Lung (tissue), 12 donors: ENCODE data around the gene CARD11. TPM values are rescaled to one million over a fixed set of nuclear protein-coding genes. Genes with fewer than 3 reads are reported as not detected.

Experiments used
- ATAC-seq: fragments of 200-7000 bp; cut with Tn5 transposase; one replicate; pipeline ENCODE4 v1.9.1; 2020; ENCODE audit warnings: moderate number of reproducible peaks; ENCODE audit not compliant: insufficient read depth, low FRiP score
- DNase-seq, 3 donors: peaks; one replicate each; pipeline ENCODE4 v3.0.0-alpha.2; 2013 to 2017
- H3K27ac ChIP-seq, 2 donors: one replicate each; pipeline ENCODE4 v1.5.1; 2013; ENCODE audit warnings: mild to moderate bottlenecking in 2 of 2, moderate library complexity in 2 of 2, control low read depth in 1 of 2, inconsistent platforms in 1 of 2, low read depth in 1 of 2, low read length in 1 of 2
- H3K27me3 ChIP-seq, 3 donors: one replicate each; pipeline ENCODE4 v1.5.1; 2013; ENCODE audit warnings: low read length in 2 of 3; ENCODE audit not compliant: control insufficient read depth in 3 of 3, insufficient read depth in 3 of 3
- H3K36me3 ChIP-seq, 4 donors: one replicate each; pipeline ENCODE4 v1.5.1; 2013; ENCODE audit warnings: low read length in 4 of 4, mild to moderate bottlenecking in 1 of 4, moderate library complexity in 1 of 4; ENCODE audit not compliant: control insufficient read depth in 4 of 4, insufficient read depth in 4 of 4
- H3K4me1 ChIP-seq, 5 donors: one replicate each; pipeline ENCODE4 v1.5.1; 2013; ENCODE audit warnings: low read length in 5 of 5, mild to moderate bottlenecking in 2 of 5, moderate library complexity in 1 of 5; ENCODE audit not compliant: control insufficient read depth in 5 of 5, insufficient read depth in 5 of 5
- H3K4me3 ChIP-seq: one replicate; pipeline ENCODE4 v1.5.1; 2013; ENCODE audit warnings: mild to moderate bottlenecking, control low read depth, moderate library complexity
- H3K9ac ChIP-seq, 2 donors: one replicate each; pipeline ENCODE4 v1.5.1; 2013; ENCODE audit warnings: low read length in 2 of 2, control low read depth in 1 of 2; ENCODE audit not compliant: insufficient read depth in 1 of 2
- H3K9me3 ChIP-seq, 4 donors: one replicate each; pipeline ENCODE4 v1.5.1; 2013; ENCODE audit warnings: low read length in 3 of 4, mild to moderate bottlenecking in 1 of 4, moderate library complexity in 1 of 4; ENCODE audit not compliant: control insufficient read depth in 4 of 4, insufficient read depth in 3 of 4
- WGBS, 2 donors: extraction: QIAGEN DNeasy Blood & Tissue Kit; methylation state at CpG; one replicate each; pipeline ENCODE4 v1.1.7; 2013; 5-methylcytosine and 5-hydroxymethylcytosine counted together
- polyA plus RNA-seq, 2 donors: library from polyadenylated mRNA; stranded (reverse); fragments of 200-250 nt; gene quantifications; one replicate each; pipeline ENCODE4 v1.2.1, GENCODE V29; 2013
- total RNA-seq, 2 donors: library from RNA; depleted of rRNA in 1 of 2; stranded (reverse); fragments of >200 nt in 1 of 2; gene quantifications; one replicate each; pipeline ENCODE4 v1.2.1, GENCODE V29; 2014 to 2021
- TF ChIP-seq, protein P1 (sequence below): IDR thresholded peaks from 2 replicates; pipeline ENCODE4 v1.5.1; 2012; ENCODE audit warnings: mild to moderate bottlenecking; ENCODE audit errors: control extremely low read depth, extremely low read depth
- donor health status: control.
- donor health status: control.
- donor health status: Bipolar disorder and iron deficiency.
- donor health status: healthy.
- donor health status: DM: yes; HTN: yes; CAD: no.

Gene CARD11
- total and polyA plus RNA-seq, 4 donors, result 1.5 to 4.3 (median 3.7) TPM

DNA sequence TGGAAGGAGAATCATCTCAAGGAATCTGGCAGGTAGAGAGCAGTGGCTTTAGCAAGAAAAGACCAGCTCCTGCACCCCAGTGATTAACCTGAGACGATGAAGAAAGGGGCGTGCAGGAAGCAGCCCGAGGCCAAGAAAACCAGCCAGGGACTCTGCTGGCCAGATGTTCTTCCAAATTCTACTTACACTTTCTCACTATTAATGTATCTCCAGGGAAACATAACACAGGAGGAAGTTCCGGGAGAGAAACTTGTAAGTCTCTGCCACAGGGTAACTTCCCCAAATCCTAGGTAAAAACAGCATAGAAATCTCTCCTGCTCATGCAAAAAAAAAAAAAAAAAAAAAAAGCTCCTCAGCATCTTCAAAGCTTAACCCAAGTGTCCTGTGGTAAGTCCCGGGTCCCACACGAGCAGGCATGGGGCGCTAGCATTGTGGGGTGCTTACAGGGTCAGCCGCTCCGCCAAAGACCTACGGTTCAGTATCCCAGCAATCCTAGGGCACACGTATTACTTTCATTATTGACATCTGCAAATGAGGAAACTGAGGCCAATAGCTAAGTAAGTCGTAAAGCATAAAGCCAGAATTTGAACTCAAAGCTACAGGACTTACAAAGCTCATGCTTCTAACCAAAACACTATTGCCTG lies 102.3 kb downstream of the CARD11 start:
- Histone ChIP-seq H3K9me3 (peaks cover 0 to 6% (median 0%) of the 10 kb centered on the region in 4 donors), H3K9ac (no peak overlapping the region), H3K27me3 (peaks cover 0 to 10% (median 0%) of the 10 kb centered on the region in 3 donors), H3K27ac (no peak overlapping the region), H3K4me3 (no peak overlapping the region), H3K36me3 (no peaks in the 10 kb centered on the region), H3K4me1 (no peaks in the 10 kb centered on the region)
- 56 to 74% methylated on average over 12 of the region's 12 CpGs for WGBS, 2 donors
- TF ChIP-seq, protein P1, sequence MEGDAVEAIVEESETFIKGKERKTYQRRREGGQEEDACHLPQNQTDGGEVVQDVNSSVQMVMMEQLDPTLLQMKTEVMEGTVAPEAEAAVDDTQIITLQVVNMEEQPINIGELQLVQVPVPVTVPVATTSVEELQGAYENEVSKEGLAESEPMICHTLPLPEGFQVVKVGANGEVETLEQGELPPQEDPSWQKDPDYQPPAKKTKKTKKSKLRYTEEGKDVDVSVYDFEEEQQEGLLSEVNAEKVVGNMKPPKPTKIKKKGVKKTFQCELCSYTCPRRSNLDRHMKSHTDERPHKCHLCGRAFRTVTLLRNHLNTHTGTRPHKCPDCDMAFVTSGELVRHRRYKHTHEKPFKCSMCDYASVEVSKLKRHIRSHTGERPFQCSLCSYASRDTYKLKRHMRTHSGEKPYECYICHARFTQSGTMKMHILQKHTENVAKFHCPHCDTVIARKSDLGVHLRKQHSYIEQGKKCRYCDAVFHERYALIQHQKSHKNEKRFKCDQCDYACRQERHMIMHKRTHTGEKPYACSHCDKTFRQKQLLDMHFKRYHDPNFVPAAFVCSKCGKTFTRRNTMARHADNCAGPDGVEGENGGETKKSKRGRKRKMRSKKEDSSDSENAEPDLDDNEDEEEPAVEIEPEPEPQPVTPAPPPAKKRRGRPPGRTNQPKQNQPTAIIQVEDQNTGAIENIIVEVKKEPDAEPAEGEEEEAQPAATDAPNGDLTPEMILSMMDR, result no peak
- ATAC-seq (no peak), DNase-seq (peak in 1 of 3 donors; percentile 3)

DNA sequence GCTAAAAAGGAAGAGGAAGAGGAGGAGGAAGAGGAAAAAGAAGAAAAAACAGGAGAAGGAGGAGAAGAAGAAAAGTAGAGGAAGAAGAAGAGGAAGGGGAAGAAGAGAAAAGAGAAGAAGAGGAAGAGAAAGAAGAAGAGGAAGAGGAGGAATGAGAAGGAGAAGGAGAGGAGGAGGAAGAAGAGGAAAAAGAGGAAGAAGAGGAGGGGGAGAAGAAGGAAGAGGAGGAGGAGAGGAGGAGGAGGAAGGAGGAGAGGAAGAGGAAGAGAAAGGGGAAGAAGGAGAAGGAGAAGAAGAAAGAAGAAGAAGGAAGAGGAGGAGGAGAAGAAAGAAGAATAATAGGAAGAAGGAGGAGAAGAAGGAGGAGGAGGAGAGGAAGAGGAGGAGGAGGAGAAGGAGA lies 103.2 kb downstream of the CARD11 start:
- TF ChIP-seq, protein P1, result no peak
- Histone ChIP-seq H3K4me3 (no peak overlapping the region), H3K27me3 (peaks cover 0 to 10% (median 0%) of the 10 kb centered on the region in 3 donors), H3K4me1 (no peaks in the 10 kb centered on the region), H3K36me3 (no peaks in the 10 kb centered on the region), H3K27ac (no peak overlapping the region), H3K9ac (no peak overlapping the region), H3K9me3 (peaks cover 0 to 6% (median 0%) of the 10 kb centered on the region in 4 donors)
- no peak for DNase-seq
- ATAC-seq, result no peak

DNA sequence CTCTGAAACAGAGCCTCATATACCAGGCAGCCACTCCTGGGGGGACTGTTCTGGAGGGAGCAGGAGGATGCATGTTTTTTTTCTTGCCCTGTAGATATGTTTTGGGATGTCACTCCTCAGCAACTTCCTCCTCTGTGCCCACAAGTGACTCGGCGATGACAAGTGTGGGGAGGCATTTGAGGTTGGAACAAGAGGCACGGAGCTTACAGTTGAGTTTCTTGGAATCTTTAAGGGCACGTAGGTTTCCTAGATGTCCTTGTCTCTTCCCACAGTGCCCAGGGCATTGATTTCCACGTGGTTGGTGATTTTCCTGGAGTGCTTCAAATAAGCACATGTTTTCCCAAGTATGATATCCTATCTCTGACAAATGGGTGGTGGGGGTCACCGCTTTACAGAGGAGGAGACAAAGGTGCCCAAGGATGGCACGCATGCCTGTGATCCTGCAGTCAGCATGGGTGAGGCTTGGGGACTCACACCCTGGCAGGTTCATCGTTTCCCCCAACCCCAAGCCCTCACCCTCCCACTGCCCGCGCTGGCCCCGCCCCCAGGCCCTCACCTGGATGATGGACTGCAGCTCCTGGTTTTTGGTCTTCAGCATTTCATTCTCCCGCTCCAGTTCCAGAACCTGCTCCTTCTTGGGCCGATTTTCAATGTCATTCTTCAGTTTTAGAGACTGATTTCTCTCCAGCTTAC lies 104.3 kb downstream of the CARD11 start:
- H3K27ac ChIP-seq, result no peak overlapping the region
- 72 to 78% methylated on average over 13 of the region's 13 CpGs for WGBS, 2 donors
- ATAC-seq (no peak), DNase-seq (peak in 1 of 3 donors; percentile 2)
- H3K4me3 ChIP-seq, result no peak overlapping the region
- TF ChIP-seq, protein P1, result no peak
- no peaks in the 10 kb centered on the region for H3K4me1 ChIP-seq
- peaks cover 0 to 4% (median 0%) of the 10 kb centered on the region in 4 donors for H3K9me3 ChIP-seq
- no peak overlapping the region for H3K9ac ChIP-seq
- no peaks in the 10 kb centered on the region for H3K36me3 ChIP-seq
- H3K27me3 ChIP-seq, result peaks cover 0 to 10% (median 0%) of the 10 kb centered on the region in 3 donors
